IPS-18c (cell line): ENCODE results near the gene DIP2C.
"Not testable (repeated sequence)": the region's sequence is repeated elsewhere in the genome, so short reads cannot be mapped to it uniquely, and the experiment has no call there.

ENCODE experiments used
- H3K4me3 ChIP-seq: 2 replicates; pipeline ENCODE4 v1.7.0; 2013; ENCODE audit warnings: low read depth, mild to moderate bottlenecking, low read length, moderate library complexity; ENCODE audit not compliant: insufficient read depth
- H3K9me3 ChIP-seq: one replicate; pipeline ENCODE4 v1.6.1; 2013; ENCODE audit warnings: mild to moderate bottlenecking, low read length, moderate library complexity; ENCODE audit not compliant: control insufficient read depth, insufficient read depth

Gene DIP2C

DNA sequence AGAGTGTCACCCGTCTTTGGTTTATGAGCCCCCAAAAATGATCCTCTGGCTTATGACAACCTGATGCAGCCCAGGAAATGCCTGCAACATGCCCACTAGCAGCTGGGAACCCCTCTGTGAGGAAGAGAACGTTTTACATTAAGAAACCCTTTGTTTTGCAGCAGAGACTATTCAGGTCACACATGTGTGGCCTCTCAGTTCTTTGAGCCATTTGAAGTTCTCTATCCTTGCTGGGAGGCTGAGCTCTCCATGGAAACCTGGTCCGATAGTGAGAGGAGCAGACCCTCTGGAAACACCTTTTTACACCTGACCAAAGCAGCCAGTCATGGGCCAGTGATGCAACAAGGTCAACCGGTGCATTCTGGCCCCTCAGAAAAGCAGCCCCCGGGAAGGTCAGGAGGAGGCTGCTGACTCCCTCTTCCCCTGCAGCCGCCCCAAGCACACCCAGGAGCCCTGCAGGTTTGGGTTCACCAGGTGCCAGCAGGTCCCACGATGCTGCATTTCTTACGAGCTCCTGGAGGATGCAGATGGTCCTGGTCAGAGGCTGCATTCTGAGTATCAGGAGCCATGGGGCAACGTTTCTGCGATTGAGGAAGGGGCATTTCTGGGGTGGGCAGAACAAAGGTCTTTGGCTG is 419.9 kb downstream of the DIP2C start:
- H3K9me3 ChIP-seq, result no peaks in the 10 kb centered on the region
- no peak overlapping the region for H3K4me3 ChIP-seq

DNA sequence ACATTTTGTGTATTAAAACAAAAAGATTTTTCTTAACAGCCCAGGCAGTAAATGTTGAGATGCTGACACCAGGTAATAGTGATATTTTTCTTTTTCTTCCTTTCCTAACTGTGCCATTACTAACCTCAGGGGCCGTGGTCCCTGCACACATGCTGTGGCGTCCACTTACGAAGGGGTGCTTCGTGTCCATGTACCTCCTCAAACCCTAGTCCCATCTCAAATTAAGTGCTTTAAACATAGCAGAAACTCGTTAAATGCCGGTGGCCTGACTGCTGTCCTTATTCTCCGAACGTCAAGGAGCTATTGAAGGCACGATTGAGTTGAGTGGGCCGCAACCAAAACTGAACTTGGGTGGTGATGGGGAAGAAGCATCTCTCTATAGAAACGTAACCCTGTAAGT is 421.8 kb downstream of the DIP2C start:
- Histone ChIP-seq H3K4me3 (no peak overlapping the region), H3K9me3 (no peaks in the 10 kb centered on the region)

DNA sequence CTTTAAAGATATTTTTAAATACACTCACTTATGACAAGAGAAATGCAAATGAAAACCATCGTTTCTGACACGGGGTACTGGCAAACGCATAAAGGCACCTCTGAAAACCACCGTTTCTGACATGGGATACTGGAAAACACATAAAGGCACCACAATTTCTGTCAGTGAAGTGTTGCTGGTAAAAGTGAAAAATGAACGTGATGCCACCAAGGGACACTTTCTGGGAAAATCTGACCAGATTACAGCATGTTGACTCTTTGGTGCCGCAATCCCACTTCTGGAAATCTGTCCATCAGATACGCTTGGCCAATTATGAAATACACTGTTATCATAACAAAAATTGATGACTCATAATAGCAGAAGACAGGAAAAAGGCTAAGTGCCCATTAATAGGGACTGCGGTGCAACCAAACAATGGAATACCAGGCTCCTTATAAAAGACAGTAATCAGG is 422.5 kb downstream of the DIP2C start:
- H3K4me3 ChIP-seq, result no peak overlapping the region
- no peaks in the 10 kb centered on the region for H3K9me3 ChIP-seq

DNA sequence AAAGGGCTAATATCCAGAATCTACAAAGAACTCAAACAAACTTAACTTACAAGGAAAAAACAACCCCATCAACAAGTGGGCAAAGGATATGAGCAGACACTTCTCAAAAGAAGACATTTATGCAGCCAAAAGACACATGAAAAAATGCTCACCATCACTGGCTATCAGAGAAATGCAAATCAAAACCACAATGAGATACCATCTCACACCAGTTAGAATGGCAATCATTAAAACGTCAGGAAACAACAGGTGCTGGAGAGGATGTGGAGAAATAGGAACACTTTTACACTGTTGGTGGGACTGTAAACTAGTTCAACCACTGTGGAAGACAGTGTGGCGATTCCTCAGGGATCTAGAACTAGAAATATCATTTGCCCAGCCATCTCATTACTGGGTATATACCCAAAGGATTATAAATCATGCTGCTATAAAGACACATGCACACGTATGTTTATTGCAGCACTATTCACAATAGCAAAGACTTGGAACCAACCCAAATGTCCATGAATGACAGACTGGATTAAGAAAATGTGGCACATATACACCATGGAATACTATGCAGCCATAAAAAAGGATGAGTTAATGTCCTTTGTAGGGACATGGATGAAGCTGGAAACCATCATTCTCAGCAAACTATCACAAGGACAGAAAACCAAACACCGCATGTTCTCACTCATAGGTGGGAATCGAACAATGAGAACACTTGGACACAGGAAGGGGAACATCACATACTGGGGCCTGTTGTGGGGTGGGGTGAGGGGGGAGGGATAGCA is 423.5 kb downstream of the DIP2C start:
- H3K9me3 ChIP-seq, H3K4me3 ChIP-seq: not testable (repeated sequence)

DNA sequence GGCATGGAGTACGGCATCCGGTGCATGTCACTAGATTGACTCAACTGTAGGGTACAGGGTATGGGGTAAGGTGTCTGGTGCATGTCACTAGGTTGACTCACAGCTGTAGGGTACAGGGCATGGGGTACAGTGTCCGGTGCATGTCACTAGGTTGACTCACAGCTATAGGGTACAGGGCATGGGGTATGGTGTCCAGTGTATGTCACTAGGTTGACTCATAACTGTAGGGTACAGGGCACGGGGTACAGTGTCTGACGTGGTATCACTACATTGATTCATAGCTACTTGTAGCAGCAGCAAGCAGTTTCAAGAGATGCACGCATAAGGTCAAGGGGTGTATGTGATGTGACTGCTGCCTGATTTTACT is 424.4 kb downstream of the DIP2C start:
- H3K4me3 ChIP-seq, H3K9me3 ChIP-seq: not testable (repeated sequence)

DNA sequence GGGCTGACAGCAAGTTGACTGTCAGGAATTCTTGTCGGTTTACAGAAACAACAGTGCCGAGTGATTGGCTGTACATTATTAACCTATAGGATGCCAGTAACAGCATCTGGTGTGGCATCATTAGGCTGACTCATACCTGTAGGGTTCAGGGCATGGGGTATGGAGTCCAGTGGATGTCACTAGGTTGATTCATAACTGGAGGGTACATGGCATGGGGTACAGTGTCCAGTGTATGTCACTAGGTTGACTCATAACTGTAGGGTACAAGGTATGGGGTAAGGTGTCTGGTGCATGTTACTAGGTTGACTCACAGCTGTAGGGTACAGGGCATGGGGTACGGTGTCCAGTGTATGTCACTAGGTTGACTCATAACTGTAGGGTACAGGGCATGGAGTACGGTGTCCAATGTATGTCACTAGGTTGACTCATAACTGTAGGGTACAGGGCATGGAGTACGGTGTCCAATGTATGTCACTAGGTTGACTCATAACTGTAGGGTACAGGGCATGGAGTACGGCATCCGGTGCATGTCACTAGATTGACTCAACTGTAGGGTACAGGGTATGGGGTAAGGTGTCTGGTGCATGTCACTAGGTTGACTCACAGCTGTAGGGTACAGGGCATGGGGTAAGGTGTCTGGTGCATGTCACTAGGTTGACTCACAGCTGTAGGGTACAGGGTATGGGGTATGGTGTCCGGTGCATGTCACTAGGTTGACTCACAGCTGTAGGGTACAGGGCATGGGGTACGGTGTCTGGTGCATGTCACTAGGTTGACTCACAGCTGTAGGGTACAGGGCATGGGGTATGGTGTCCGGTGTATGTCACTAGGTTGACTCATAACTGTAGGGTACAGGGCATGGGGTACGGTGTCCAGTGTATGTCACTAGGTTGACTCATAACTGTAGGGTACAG is 425.1 kb downstream of the DIP2C start:
- H3K9me3 ChIP-seq, H3K4me3 ChIP-seq: not testable (repeated sequence)

DNA sequence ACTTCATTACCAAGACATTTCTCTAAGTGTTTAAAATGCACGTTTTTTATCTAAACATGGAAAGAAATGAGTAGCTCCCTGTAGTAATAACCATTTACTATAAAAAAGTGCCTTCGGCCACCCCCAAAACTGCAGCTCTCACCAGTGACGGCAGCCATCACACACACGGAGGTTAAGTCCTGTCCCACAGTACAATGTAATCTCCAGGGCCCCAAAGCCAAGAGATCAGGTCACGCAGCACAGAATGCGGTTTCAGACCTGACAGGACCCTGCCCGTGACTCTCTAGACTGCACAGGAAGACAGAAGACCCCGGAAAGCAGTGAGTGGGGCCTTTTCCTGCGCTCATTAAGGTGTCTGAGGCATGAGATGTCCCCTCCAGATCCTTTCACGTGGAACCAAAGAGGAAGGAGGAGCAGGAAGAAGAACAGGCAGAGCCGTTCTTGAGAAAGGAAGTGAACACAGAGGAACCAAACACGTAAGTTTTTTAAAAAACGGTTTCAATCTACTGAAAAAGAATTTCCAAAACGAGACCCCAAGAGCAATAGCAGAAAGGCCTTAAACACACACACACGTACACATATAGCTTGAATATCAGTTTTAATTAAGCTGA is 428.5 kb downstream of the DIP2C start:
- Histone ChIP-seq H3K4me3 (no peak overlapping the region), H3K9me3 (no peaks in the 10 kb centered on the region)

DNA sequence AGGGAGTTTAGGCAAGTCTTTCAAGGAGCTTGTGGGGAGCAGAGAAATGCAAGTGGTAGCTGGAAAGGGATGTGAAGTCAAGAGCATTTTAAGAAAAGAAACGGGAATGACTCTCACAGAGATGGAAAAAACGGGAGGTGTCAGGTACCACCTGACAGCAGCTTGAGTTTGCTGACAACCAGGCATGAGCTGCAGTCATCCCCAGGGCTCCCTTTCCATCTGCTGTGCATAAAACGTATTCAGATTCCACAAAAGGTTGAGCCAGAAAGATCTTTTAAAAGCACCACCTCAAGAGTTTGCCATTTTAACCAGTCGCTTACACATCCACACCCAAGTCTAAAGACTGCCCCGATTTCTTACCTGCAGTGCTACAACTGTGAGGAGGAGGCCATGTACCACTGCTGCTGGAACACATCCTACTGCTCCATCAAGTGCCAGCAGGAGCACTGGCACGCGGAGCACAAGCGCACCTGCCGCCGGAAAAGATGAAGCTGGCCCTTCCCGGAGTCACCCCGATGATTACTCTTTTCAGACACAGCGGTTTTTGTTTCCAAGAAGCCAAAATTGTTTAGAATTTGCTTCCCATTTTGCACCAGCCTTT is 437.4 kb downstream of the DIP2C start:
- Histone ChIP-seq H3K9me3 (no peaks in the 10 kb centered on the region), H3K4me3 (no peak overlapping the region)

DNA sequence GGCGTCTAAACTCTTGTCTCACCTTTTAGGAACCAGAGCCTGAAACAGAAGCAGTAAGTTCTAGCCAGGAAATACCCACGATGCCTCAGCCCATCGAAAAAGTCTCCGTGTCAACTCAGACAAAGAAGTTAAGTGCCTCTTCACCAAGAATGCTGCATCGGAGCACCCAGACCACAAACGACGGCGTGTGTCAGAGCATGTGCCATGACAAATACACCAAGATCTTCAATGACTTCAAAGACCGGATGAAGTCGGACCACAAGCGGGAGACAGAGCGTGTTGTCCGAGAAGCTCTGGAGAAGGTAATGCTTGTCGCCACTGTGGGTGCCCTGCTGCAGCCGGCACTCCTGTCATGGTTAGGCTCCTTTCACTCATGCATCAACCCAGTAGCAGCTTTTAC is 441.2 kb downstream of the DIP2C start:
- H3K4me3 ChIP-seq, result no peak overlapping the region
- no peaks in the 10 kb centered on the region for H3K9me3 ChIP-seq

DNA sequence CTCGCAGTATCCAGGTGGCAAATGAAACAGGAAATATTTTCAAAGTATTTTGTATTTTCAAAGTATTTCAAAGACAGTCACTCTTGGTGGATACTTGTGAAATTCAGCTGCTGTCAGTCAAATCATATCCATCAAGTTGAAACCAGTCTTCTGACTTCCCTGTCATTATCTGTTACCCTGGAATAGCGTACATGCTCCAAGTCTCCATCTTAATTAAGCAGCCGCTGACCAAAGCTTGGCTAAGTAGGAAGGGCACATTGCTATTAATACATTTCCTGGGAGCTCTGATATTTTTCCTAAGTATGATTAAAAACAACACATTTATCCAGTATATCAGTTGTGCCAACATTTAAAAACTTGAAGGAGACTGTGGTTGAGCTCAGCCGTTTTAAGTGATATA is 442.0 kb downstream of the DIP2C start:
- Histone ChIP-seq H3K9me3 (no peaks in the 10 kb centered on the region), H3K4me3 (no peak overlapping the region)

DNA sequence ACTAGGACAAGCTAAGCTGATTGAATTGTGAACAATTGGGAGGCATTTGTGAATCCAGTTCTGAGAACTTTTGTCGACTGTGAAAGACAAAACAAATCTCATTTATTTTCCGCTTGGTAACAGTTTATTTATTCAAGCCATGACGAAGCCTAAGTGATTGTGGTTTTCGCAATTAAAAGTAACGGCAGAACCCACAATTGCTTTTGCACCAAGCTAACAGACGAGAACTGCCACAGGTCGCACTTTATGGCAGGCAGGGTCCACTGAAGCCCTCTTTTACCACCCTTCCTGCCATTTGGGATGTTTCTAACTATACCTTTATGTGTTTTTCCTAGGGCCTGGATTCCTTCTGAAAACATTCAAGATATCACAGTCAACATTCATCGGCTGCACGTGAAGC is 443.0 kb downstream of the DIP2C start:
- H3K4me3 ChIP-seq, result no peak overlapping the region
- no peaks in the 10 kb centered on the region for H3K9me3 ChIP-seq

DNA sequence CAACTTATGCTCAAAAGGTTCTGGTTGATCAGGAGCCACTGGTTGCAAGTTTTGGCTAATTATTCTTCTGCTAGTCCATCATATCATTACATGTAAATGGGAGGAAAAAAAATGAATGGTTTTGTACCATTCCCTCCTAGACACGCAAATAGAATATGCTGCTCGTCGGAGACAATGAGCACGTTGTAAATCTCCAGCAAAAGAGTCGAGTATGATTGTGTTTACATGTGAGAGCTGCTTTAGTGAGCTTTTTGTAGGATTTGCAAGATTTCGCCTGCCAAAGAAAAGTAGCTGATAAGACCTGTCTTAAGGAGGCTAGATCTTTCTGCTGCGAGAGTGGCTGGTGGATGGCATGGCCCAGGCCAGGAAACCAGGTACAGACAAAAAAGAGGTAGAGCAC is 445.2 kb downstream of the DIP2C start:
- Histone ChIP-seq H3K4me3 (no peak overlapping the region), H3K9me3 (no peaks in the 10 kb centered on the region)

DNA sequence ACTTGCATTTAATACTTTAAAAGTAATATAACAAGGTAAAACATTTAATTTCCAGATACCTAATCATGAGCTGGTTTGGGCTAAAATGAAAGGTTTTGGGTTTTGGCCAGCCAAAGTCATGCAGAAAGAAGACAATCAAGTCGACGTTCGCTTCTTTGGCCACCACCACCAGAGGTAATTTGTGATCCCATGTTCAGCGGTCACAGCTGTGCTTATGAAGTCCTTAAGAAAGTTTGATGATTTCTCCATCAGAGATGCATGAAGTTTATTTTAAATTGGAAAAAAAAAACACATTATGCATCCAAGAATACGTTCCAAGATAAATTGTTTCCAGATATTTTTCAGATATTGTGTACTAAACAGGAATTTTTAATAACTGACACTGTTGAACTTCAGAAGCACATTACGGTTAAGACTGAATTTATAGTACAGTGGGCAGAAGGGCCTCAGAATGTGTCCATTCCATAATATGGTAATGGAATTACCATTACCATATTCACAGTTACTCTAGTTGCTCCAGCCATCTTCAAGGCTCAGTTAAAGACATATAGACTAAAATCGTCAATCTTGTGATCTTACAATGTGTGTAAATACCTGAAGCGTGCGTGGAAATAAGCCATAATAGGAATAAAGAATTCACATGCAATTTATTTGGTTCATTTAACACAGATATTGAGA is 447.4 kb downstream of the DIP2C start:
- Histone ChIP-seq H3K4me3 (no peak overlapping the region), H3K9me3 (no peaks in the 10 kb centered on the region)

DNA sequence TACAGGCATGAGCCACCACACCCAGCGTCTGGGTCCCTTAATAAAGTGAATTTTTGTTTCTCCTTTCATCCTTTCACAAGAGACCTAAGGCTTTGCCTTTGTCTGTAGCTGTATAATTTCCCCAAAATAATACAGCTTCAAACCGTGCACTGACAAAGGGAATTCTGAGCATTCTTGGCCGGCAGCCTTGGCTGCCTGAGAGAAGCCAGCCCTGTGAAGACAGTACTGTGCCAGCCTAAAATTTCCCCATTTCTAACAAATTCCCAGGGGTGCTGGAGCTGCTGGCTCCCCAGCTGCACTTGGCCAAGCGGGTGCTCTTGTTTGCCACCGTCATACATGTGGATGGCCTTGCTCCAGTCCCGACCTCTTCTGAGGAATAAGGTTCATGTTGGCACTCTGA is 448.0 kb downstream of the DIP2C start:
- H3K9me3 ChIP-seq, result no peaks in the 10 kb centered on the region
- H3K4me3 ChIP-seq, result no peak overlapping the region

DNA sequence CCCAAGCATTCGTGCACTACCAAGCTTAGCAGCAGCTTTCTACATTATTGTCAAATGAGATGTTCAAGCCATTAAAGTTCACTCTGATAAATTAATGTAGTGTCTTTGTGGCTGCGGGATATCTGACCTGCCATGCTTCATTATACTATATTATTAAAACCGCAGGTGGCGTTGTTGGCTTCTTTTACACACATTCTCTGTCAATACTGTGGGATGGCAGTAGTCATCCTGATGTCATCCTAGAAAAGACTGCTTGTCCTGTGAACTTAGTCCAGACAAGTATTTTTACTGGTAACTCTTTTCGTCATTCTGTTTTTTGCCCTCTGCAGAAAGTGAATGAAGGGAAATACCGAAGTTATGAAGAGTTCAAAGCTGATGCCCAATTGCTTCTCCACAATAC is 450.4 kb downstream of the DIP2C start:
- Histone ChIP-seq H3K9me3 (no peaks in the 10 kb centered on the region), H3K4me3 (no peak overlapping the region)

DNA sequence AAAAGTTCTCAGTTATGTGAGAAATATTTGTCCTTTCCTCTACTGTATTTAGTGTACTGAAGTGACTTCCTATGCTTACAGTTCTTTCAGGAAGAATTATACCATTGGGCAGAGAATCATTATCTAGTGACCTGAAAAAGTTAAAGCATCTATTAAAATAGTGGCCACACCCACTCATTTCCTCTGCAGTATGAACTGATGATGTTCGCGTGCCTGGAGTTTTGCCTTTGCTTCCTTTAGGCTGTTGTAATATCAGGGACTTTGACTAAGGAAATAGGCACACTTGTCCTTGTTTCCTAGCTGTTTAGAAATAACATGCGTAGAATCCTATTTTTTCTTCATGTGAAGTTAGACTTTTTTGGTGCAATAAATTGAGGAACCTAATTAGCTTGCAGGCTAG is 453.6 kb downstream of the DIP2C start:
- H3K4me3 ChIP-seq, result no peak overlapping the region
- H3K9me3 ChIP-seq, result no peaks in the 10 kb centered on the region
